Astrocyte of the cerebellum (primary cell): ENCODE data around the gene C19orf18.
A peak's percentile ranks its signal among the peaks of the same experiment; 100 is the strongest.

Experiments
- DNase-seq: peaks from one replicate; pipeline ENCODE4 v3.0.0-alpha.2; 2011; ENCODE audit warnings: low read depth
- H3K4me3 ChIP-seq: 2 replicates; pipeline ENCODE4 v1.5.1; 2011; ENCODE audit warnings: mild to moderate bottlenecking, low read depth, low read length, moderate library complexity
- CTCF ChIP-seq: IDR thresholded peaks from 2 replicates; pipeline ENCODE4 v1.5.1; 2012; ENCODE audit warnings: low read length, low read depth, moderate library complexity, mild to moderate bottlenecking; ENCODE audit errors: missing control alignments
- in situ Hi-C: cut with HindIII; loops from 2 replicates; pipeline ENCODE4 v1.10.0; 2017; ENCODE audit warnings: low sequenced_read_pairs

C19orf18 gene

GRCh38 chr19:57974434-57974833 lies at the start of gene C19orf18:
C19orf18 (minus strand) TSS chr19:57974534; CDS start chr19:57974432, 102 bp downstream.
- no peak within 1 kb of the TSS for H3K4me3 ChIP-seq
- TF ChIP-seq CTCF = no peak
- in situ Hi-C loops = no loop called here
- DNase-seq = no peak

- no peak for TF ChIP-seq CTCF
- H3K4me3 ChIP-seq = no peak overlapping the region
- in situ Hi-C loops = no loop called here
These were observed 47.9 kb upstream of the C19orf18 start for GRCh38 chr19:58022283-58022660.

GRCh38 chr19:58021541-58022282 lies 47.4 kb upstream of the C19orf18 start:
- peak; percentile 9 for TF ChIP-seq CTCF
- DNase-seq = no peak
- H3K4me3 ChIP-seq = no peak overlapping the region
- in situ Hi-C loops = no loop called here

More at GRCh38 chr19:58022283-58022660, 47.9 kb upstream of the C19orf18 start:
- no peak for DNase-seq

GRCh38 chr19:58020129-58020528 lies 45.8 kb upstream of the C19orf18 start:
- DNase-seq = no peak
- no peak overlapping the region for H3K4me3 ChIP-seq
- in situ Hi-C loops = no loop called here
- TF ChIP-seq CTCF = no peak

- in situ Hi-C loops = no loop called here
- no peak for TF ChIP-seq CTCF
- no peak overlapping the region for H3K4me3 ChIP-seq
- no peak for DNase-seq
These were observed 39.8 kb upstream of the C19orf18 start for GRCh38 chr19:58014141-58014540.

GRCh38 chr19:58010507-58010906 lies 36.2 kb upstream of the C19orf18 start:
- in situ Hi-C loops = no loop called here
- no peak for TF ChIP-seq CTCF
- DNase-seq = no peak
- H3K4me3 ChIP-seq = no peak overlapping the region
